Activated CD8-positive, alpha-beta memory T cell treated with anti-CD3 and anti-CD28 coated beads, Interleukin-2, amount 50 U/mL, for 1 hour (primary cell): ENCODE data around the gene LRRC8C.

ENCODE experiments used
- DNase-seq: peaks from one replicate; pipeline ENCODE4 v3.0.0-alpha.2; 2020; ENCODE audit errors: extremely low read depth

The LRRC8C gene

DNA sequence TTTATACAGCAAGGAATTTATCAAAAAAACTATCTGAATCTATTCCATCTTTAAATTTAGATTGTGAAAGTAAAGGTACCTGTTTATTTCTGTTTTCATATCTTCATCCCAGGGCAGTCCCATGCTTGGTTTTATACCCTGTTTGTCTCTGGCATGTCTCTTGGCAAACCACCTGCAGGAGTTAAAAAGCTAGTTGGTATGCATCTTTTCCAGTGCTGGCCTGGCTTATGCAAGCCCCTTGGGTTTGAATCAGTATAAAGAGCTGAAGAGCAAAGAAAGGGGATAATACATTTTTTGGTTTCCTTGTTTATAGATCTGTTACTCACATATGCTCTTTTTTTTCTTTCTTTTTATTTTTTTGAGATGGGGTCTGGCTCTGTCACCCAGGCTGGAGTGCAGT, 37.8 kb downstream of the LRRC8C start:
- no peak for DNase-seq

DNA sequence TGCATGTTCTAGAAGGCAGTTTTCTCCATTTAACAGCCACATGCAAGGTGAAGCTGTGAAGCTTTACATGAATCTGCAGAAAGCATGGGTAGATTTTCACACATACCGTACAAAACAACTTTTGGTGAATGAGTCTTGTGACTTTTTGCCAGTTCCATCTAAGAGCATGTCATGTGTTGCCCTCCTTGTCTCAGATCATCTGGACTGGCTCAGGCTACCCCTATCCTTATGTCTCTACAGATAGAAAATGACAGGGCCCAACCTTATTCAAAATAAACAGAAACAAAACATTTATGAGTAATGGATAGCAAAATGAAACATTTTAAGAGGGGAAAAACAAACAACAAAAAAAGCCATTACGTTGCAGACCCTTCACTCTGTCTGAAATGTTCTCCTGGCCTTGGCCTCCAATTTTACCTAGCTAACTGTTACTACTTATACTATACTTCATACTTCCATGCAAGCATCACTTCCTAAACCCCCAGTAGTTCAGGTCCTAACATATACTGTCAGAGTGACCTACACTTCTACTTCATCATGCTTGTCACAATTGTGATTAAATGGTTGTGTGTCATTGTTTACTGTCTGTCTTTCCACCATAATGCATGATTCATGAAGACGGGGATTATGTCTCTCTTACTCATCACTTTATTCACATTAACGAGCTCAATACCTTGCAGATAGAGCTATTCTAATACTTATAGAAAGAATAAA, 39.0 kb downstream of the LRRC8C start:
- no peak for DNase-seq

DNA sequence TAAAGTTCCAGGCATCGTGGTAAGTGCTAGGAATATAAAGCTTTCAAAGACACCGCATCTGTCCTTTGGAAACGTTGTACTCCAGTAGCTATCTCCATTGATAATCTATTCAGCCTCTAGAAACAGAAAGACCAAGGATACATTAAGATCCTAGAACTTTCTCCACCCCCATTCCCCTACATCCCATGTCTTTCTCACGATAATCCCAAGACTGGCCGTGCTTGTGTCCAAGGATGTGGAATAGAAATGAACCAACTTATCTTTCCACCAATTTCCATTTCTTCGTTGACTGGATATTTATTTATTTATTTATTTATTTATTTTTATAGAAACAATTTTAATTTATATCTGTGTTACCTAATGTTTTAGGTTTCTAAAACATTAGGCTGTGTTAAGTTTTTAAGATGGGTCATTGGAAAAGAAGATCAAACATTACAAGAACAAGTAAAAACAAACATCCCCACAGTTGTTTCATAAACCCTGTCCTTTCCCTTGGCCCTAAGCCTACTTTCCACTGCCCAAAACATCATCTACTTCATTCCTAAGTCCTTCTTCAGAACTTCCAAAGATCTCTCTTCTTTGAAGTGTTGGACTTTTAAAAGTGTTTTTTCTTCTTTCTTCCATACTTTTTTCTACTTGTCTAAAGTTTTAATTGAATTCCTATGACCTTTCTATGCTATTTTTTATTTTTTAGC, 39.7 kb downstream of the LRRC8C start:
- no peak for DNase-seq

DNA sequence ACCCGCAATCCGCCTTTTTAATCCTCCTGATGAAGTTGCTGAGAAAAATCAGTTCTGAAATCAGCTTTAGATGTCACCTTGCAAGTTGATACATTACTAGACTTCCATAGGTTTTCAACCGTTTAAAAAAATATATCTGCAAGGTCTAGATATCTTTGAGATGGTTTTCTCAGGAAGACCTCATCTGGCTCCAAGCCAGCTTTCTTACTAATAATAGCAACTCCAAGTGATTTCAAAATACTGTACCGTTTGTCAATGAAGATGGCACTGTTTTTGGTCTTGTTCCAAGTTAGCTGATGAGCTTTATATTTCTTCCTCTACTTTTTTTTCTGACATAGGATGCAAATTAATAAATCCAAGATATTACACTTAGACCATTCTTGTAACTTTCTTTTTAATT, 40.3 kb downstream of the LRRC8C start:
- DNase-seq, result no peak

DNA sequence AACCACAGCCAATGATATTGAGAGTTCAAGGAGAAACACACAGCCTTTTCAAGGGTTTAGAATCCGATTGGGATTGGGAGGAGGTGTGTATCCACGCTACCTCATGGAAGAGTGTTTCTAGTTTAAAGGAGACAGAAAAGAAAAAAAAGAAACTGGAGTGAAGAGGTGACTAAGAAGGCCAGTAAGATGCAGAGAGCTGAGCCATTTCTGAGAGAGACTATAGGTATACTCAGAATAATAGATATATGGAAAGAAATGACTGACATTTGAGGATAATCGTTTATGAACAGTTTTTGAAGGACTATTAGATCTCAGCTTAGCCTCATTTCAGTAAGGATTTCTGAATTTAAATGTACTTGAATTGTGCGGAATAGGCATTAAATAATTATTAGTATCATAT, 42.8 kb downstream of the LRRC8C start:
- no peak for DNase-seq

DNA sequence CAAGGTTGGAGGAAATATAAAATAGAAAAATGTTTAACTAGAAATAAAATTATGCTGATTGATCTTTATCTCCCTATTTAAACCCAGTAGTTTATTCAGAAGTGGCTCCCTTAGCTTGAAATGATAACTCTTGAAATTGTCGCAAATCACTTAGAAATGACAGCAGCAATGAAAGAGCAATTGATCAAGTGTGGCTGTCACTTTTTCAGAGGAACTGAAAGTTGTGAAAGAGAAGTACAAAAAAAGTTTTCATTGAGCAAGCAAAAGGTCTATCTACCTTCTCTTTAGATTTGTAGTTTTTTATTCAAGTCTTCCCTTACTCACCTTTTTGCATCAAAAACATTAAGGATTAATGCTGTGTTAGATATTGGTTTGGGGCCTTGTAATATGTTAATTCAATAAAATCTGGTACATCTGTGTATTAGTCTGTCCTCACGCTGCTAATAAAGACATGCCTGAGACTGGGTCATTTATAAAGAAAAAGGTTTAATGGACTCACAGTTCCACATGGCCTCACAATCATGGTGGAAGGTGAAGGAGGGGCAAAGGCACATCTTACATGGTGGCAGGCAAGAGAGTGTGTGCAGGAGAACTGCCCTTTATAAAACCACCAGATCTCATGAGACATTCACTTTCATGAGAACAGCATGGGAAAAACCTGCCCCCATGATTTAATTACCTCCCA, 48.3 kb downstream of the LRRC8C start:
- no peak for DNase-seq

DNA sequence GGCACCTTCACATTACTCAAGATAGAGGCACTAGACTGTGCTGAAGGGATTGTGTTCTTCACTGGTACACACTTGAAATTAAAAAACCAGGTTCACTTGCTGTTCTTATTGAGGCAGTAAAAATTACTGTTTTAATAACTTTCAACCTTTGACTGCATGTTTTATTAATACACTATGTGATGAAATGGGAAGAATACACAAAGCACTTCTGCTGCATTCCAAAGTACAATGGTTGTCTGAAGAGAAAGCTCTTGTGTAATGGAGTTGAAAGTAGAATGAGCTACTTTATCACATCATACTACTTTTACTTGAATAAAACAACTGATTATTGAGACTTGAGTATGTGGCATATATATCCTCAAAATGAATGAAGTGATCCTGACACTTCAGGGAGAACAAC, 49.7 kb downstream of the LRRC8C start:
- DNase-seq, result no peak

DNA sequence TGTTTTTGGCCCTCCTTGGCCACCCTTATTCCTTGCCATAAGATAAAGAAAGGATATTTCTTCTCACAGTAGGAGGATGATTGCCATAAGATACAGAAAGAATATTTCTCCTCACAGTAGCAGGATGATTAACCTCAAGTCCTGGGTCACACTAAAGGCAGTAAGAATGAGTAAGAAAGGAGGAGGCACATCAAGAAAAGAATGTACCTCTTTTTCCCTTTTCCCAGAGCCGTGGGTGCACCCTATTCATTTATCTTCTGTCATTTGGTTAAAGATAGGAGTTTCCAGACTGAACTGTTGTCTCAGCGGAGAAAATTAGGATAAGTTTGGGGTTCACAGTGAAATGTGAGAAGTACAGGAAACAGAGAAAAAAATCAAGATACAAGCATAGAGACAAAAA, 52.5 kb downstream of the LRRC8C start:
- DNase-seq, result no peak

DNA sequence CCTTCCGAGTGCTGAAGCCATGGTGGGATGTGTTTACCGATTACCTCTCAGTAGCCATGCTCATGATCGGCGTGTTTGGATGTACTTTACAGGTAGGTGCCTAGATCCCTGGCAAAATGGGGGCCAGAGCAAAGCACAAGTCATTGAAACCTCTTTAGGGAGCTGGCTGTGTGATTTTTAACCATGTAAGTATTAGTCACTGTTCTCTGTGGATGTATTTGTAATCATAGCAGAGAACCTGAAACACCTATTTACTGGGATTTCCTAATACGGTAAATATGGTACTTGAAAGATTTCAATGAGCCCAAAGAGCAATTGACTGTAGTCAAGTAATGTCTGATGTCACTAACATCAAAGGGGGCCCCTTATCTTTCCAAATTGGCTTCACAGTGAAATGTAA, 53.6 kb downstream of the LRRC8C start:
- DNase-seq, result no peak

DNA sequence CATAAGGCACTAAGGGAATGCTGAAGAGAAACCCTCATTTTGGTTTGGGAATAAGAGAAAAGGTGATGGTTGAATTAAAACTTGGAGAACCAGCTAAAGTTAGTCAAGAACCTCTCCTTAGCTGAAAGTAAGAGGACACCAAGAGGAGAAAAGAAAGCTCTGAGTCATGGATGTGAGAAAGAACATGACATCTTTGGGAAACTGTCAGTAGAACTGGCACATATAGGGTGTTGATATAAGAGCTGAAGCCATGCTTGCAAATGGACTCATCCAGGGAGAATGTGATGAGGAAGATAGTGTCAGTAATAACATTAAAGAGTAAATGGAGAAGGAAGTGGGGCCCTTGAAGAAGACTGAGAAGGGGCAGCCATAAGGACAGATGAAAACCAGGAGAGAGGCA, 54.3 kb downstream of the LRRC8C start:
- DNase-seq, result no peak

DNA sequence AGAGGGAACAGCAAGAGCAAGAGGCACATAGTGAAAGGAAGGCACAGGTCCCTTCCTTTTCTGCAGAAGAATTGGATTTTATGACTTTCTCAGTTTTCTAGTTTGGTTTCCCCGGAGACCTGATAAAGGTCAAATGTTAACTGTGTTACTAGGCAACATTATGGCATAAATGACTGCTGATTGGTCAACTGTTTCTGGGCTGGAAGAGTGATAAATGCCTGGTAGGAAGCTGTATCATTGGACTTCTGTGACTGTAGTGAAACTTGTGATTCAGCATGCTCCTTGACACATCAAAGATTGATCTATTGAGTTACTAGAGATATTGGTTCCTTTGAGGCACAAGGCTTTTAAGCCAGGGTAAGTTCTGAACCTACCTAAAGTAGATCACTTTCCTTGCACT, 55.7 kb downstream of the LRRC8C start:
- no peak for DNase-seq

DNA sequence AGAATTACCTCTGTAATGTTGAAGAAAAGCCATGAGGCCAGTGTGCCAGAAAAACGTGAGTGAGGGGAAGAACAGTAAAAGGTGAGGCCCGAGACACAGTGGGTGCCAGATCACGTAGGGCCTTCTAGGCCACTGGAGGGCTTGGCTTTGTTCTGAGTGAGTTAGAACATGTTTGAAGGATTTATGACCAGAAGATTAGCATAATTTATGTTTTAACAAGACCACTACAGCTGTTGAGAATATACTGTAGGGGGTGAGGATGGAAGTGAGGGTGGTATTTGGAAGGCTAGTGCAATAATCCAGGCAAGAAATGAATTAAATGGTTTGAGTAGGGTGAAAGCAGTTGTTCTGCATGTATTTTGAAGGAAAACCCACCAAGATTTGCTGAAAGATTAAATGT, 56.3 kb downstream of the LRRC8C start:
- no peak for DNase-seq

DNA sequence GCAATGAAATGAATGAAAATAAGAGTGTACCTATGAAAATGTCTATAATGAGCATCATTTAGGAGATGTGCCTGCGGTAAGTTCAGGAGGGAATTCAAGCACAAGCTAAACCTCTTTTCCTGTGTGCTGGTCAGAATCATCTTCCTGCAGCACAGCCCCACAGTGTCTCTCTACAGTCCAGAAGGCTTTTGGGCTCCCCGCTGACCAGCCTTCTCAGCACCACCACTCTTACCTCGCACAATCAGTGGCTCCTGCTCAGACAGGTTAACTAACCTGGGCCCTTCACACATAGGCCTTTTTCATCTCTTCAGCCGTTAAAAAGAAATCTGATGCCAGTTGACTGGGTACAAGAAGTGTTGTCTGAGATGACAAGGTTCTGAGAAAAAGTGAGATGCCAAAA, 57.7 kb downstream of the LRRC8C start:
- DNase-seq, result no peak

DNA sequence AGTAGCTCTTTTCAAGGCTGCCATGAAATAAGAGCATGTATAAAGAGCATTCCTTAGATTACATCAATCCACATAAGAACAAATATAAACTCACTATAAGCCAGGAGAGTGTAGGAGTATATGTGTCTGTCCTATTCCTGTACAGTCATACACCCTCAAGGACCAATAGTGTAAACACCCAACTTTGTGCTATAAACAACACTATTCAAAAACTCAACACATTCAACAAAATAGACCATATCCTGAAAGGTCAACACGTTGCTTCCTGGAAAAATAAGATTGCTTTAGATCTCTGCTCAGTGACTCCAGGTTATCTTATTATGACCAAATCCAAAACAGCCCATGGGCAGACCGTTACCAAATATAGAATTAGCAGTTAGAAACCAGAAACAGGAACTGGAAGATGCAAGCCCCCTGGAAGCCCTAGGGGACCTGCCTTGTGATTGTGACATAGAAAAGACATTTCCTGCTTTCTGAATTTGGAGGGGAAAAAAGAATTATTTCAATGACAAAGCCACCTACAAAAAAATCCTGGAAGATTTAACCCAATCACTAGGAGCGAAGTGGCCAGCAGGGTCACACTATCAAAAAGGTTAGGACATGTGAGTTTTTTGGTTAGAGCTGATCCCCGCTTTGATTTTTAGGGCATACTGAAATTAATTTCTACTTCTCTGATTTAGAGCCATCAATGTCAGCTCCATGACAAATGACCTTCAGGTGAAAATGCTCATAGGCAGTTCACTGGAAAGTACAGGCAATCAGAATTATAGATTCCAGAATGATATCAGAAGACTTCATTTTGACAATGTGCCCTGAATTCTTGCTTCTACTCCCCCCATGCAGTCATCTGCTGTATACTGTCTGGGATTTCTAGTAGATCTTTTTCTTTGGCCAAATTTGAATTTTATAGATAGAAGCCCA, 59.9 kb downstream of the LRRC8C start:
- DNase-seq, result no peak

DNA sequence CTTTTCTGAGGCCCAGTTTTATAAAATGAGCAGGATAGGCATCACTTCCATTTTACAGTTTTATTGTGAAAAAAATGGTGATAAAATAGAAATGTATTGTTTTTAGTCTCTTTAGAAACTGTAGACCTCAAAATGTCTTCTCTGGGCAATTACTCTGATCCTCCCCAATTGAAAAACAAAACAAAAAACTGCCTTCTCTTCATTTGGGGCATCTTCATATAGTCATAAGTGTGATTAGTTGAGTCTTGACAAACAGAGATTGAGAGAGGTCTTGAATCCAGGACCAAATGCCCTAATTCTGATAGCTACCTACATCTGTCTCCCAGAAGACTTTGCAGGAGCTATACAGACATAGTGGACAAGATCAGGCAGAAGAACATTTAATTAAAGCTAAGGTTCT, 62.9 kb downstream of the LRRC8C start:
- DNase-seq, result no peak

DNA sequence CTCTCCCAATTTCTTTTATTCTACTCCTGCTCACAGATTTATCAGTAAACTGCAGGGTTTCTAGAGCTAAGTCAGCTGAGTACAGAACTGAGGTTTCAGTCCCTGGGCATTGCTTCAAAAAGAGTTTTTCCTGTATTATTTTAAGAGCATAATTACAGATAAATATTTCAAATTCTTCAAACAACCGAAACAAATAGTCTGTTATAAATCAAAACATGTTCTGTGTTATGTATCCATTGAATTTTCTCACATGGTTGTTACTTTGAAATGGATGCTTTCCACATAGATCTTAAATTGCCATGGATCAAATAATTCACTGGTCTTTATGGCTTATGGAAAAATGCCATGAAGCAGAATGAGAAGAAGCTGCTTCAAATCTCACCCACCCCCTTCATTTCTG, 64.5 kb downstream of the LRRC8C start:
- DNase-seq, result no peak

DNA sequence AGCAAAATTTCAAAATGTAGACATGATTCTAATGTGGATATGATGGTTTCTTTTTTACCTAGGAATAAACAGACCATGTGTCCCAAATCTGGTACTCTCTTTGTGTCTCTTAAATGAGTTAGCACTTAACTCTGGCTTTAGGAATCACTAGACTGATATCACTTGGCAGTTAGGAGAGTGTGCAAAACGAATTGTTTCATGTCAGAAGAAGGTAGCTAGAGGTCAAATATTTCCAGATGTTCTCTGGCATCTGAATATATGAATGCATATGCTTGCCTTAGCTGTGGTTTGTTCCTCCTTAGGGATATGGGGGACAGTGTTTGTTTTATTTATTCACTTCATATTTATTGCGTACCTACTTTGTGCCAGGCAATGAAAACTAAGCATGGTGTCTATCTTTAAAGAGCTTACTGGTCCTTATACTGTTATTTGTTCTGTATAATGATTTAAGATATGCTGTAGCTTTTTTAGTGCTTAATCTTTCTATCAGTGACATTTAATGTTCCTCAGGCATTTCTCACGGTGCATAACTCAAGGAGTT, 65.2 kb downstream of the LRRC8C start:
- no peak for DNase-seq

DNA sequence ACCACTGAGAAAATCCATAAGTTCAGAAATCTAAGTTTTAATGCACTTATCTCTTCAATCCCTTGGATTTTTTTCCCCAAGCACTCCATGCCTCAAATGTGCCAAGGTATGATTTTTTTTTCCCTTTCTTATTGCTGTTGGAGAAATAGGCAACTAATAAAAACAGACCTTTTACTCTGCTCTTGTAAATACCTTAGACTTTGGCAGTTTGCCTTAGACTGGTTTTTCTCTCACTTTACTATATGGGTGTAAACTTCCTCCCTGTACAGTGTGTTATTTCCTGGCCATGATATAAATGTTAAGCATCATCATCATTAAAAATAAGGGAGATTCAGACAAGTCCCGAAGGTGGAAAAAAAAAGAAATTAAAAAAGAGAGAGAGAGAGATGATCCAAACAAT, 65.7 kb downstream of the LRRC8C start:
- DNase-seq, result no peak

DNA sequence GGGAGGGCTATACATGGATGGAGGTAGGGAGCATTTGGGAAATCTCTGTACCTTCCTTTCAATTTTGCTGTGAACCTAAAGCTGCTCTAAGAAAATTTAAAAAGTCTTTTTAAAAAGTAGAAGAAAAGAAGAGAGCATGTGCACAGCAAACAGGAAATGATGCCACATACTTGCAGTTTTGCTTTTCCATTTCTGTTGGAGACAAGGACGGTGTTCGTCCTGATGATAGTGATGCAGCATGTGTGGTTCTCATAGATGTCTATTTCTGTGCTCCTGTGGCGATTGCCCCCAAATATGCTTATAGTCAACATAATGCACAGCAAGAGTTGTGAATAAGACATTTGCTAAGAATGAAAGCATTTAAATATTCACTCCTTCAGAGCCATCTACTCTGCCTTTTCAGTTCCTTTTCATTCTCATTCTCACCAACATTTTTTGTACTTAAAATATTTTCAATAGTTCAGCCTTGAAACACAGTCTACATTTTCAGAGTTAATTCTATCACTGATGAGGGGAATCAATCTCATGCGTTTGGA, 66.6 kb downstream of the LRRC8C start:
- DNase-seq, result no peak

DNA sequence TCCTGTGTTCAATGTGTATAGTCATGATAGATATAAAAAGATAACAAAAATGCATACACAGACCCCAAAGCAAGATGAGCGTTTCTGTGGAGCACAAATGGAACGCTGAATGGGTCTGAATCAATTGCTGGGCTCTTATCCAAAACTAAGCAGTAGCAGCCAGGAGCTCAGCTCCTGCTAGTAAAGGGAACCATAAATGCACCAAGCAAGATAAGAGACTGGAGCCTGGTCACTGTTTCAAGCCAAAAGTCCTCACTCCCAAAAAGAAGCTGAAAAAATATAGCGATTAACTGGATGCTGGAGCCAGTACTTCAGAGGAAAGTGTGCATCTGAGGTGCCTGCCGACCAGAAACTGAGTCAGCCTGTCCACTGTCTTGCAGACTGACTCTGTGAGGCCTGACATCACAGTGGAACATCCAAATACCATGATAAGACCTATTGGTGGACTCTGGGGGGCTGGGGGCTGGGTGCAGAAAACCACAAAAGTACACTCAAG, 68.9 kb downstream of the LRRC8C start:
- DNase-seq, result no peak

DNA sequence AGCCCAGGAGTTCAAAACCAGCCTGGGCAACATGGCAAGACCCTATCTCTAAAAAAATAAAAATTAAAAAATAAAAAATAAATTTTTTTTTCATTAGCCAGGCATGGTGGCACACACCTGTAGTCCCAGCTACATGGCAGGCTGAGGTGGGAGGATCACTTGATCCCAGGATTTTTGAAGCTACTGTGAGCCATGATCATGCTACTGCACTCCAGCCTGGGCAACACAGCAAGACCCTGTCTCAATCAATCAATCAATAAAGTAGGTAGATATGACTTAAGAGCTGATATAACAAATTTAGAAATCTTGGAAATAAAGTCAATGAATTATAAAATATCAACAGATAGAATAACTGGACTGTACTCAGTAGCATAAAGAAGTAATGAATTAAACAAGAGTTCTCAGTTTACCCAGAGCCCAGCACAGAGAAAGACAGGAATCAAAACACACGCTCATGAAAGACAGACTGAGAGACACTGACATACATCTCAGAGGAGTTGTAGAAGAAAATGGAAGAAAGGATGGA, 69.7 kb downstream of the LRRC8C start:
- DNase-seq, result no peak
